Testis (tissue), 2 donors: Measurements from ENCODE around the gene PALM2AKAP2.

Experiments used
- CTCF ChIP-seq, 3 experiments: fragments of 450-650 bp in 2 of 3; fragments of 200-600 bp in 1 of 3; sonication (generic) in 1 of 3; IDR thresholded peaks; one replicate each; pipeline ENCODE4 v1.5.1; 2016 to 2019; ENCODE audit warnings: antibody characterized with exemption in 3 of 3, mild to moderate bottlenecking in 2 of 3, moderate library complexity in 1 of 3
- POLR2A ChIP-seq: fragments of 450-650 bp; IDR thresholded peaks from one replicate; pipeline ENCODE4 v1.6.1; 2017; ENCODE audit warnings: antibody characterized with exemption, mild to moderate bottlenecking, moderate library complexity

- TF ChIP-seq CTCF (IDR thresholded peaks at IDR 0.05), result no peak
- no peak for TF ChIP-seq POLR2A
These were observed 8.9 kb upstream of the PALM2AKAP2 start for GRCh38 chr9:109771087-109771486.
